BE2C (cell line): ENCODE data around the gene MAMDC2.

ENCODE experiments used
- DNase-seq: peaks from one replicate; pipeline ENCODE4 v3.0.0-alpha.2; 2020
- H3K27me3 ChIP-seq: fragments of 250-450 bp; sonication (Bioruptor Pico); 2 replicates; pipeline ENCODE4 v1.5.1; 2020; ENCODE audit warnings: mild to moderate bottlenecking
- H3K36me3 ChIP-seq: fragments of 250-450 bp; sonication (Bioruptor Pico); 2 replicates; pipeline ENCODE4 v1.5.1; 2020; ENCODE audit warnings: mild to moderate bottlenecking
- H3K4me1 ChIP-seq: fragments of 250-450 bp; sonication (Bioruptor Pico); 2 replicates; pipeline ENCODE4 v1.5.1; 2020
- H3K4me3 ChIP-seq: 2 replicates; pipeline ENCODE4 v1.5.1; 2011; ENCODE audit warnings: low read depth, low read length
- H3K9me3 ChIP-seq: fragments of 250-450 bp; sonication (Bioruptor Pico); 2 replicates; pipeline ENCODE4 v1.5.1; 2020
- CTCF ChIP-seq: IDR thresholded peaks from 2 replicates; pipeline ENCODE4 v1.5.1; 2012; ENCODE audit warnings: mild to moderate bottlenecking, low read depth, low read length

The MAMDC2 gene

GRCh38 chr9:70061776-70062175 lies 18.1 kb downstream of the MAMDC2 start:
- H3K9me3 ChIP-seq = no peaks in the 10 kb centered on the region
- no peak overlapping the region for H3K4me3 ChIP-seq
- TF ChIP-seq CTCF = no peak
- DNase-seq = no peak
- no peaks in the 10 kb centered on the region for H3K4me1 ChIP-seq
- H3K27me3 ChIP-seq = peaks cover 3% of the 10 kb centered on the region; the same call in 1 of the 2 replicates
- no peaks in the 10 kb centered on the region for H3K36me3 ChIP-seq

GRCh38 chr9:70064496-70064895 lies 20.8 kb downstream of the MAMDC2 start:
- TF ChIP-seq CTCF = no peak
- Histone ChIP-seq H3K9me3 (no peaks in the 10 kb centered on the region), H3K27me3 (peaks cover 5% of the 10 kb centered on the region; the same call in 1 of the 2 replicates), H3K4me1 (no peaks in the 10 kb centered on the region), H3K36me3 (no peaks in the 10 kb centered on the region), H3K4me3 (no peak overlapping the region)
- no peak for DNase-seq

GRCh38 chr9:70065572-70065971 lies 21.9 kb downstream of the MAMDC2 start:
- no peaks in the 10 kb centered on the region for H3K4me1 ChIP-seq
- no peak for TF ChIP-seq CTCF
- no peak for DNase-seq
- peaks cover 5% of the 10 kb centered on the region; the same call in 1 of the 2 replicates for H3K27me3 ChIP-seq
- no peaks in the 10 kb centered on the region for H3K9me3 ChIP-seq
- H3K36me3 ChIP-seq = no peaks in the 10 kb centered on the region
- H3K4me3 ChIP-seq = no peak overlapping the region

- no peak overlapping the region for H3K4me3 ChIP-seq
- peaks cover 5% of the 10 kb centered on the region; the same call in 1 of the 2 replicates for H3K27me3 ChIP-seq
- TF ChIP-seq CTCF = no peak
- no peak for DNase-seq
- no peaks in the 10 kb centered on the region for H3K9me3 ChIP-seq
- no peaks in the 10 kb centered on the region for H3K36me3 ChIP-seq
- no peaks in the 10 kb centered on the region for H3K4me1 ChIP-seq
Observed at GRCh38 chr9:70066418-70066817, 22.8 kb downstream of the MAMDC2 start.

GRCh38 chr9:70066874-70067273 lies 23.2 kb downstream of the MAMDC2 start:
- Histone ChIP-seq H3K4me3 (no peak overlapping the region), H3K4me1 (no peaks in the 10 kb centered on the region), H3K36me3 (no peaks in the 10 kb centered on the region), H3K9me3 (no peaks in the 10 kb centered on the region), H3K27me3 (peaks cover 5% of the 10 kb centered on the region; the same call in 1 of the 2 replicates)
- DNase-seq = no peak
- TF ChIP-seq CTCF = no peak

- no peak for DNase-seq
- TF ChIP-seq CTCF = no peak
- Histone ChIP-seq H3K27me3 (peaks cover 5% of the 10 kb centered on the region; the same call in 1 of the 2 replicates), H3K4me1 (no peaks in the 10 kb centered on the region), H3K36me3 (no peaks in the 10 kb centered on the region), H3K4me3 (no peak overlapping the region), H3K9me3 (no peaks in the 10 kb centered on the region)
Observed at GRCh38 chr9:70069704-70070103, 26.1 kb downstream of the MAMDC2 start.
